DOHH2 (cell line): ENCODE measurements around the gene PTPN2.

Experiments
- CTCF ChIP-seq: fragments of 200-600 bp; sonication (generic); IDR thresholded peaks from one replicate; pipeline ENCODE4 v1.5.1; 2014; ENCODE audit warnings: antibody characterized with exemption, mild to moderate bottlenecking, low read depth, low read length; ENCODE audit not compliant: poor library complexity, severe bottlenecking
- EZH2phosphoT487 ChIP-seq: fragments of 200-600 bp; sonication (generic); IDR thresholded peaks from 2 replicates; pipeline ENCODE4 v1.6.1; 2017; ENCODE audit warnings: borderline replicate concordance, mild to moderate bottlenecking, antibody characterized with exemption, low read length, moderate library complexity, mixed read lengths

GRCh38 chr18:12751891-12752290 is 132.1 kb downstream of the PTPN2 start:
- TF ChIP-seq CTCF = no peak
- no peak for TF ChIP-seq EZH2phosphoT487
